ENCODE data around the gene SUN2. TPM values are rescaled to one million over a fixed set of nuclear protein-coding genes. Genes with fewer than 3 reads are reported as not detected.
A peak's percentile ranks its signal among the peaks of the same experiment; 100 is the strongest.

Gene SUN2
- total and polyA plus RNA-seq, 11 donors = 41.3 to 405 (median 125) TPM

GRCh38 chr22:38735126-38735464, 20.7 kb downstream of the SUN2 start:
- intact Hi-C loops (cut with DNase I) = no loop called here

GRCh38 chr22:38734421-38735100, 21.2 kb downstream of the SUN2 start:
- H3K4me1 ChIP-seq = peaks cover 0 to 48% (median 29%) of the 10 kb centered on the region in 12 donors
- 91 to 95% (median 92%) methylated on average over 11 to 13 of the region's 13 CpGs for WGBS, 4 donors
- H3K27me3 ChIP-seq = no peaks in the 10 kb centered on the region
- no peak overlapping the region for H3K4me3 ChIP-seq
- ATAC-seq (no peak), DNase-seq (peak in 2 of 5 donors; percentile 10 to 40)
- peak overlapping the region in 11 of 12 donors; percentile 44 to 88 (median 71) for H3K27ac ChIP-seq
- TF ChIP-seq POLR2A (IDR thresholded peaks at IDR 0.05) = no peak
- TF ChIP-seq, protein P1, sequence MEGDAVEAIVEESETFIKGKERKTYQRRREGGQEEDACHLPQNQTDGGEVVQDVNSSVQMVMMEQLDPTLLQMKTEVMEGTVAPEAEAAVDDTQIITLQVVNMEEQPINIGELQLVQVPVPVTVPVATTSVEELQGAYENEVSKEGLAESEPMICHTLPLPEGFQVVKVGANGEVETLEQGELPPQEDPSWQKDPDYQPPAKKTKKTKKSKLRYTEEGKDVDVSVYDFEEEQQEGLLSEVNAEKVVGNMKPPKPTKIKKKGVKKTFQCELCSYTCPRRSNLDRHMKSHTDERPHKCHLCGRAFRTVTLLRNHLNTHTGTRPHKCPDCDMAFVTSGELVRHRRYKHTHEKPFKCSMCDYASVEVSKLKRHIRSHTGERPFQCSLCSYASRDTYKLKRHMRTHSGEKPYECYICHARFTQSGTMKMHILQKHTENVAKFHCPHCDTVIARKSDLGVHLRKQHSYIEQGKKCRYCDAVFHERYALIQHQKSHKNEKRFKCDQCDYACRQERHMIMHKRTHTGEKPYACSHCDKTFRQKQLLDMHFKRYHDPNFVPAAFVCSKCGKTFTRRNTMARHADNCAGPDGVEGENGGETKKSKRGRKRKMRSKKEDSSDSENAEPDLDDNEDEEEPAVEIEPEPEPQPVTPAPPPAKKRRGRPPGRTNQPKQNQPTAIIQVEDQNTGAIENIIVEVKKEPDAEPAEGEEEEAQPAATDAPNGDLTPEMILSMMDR (IDR thresholded peaks at IDR 0.05) = no peak
- peaks cover 6 to 98% (median 73%) of the 10 kb centered on the region in 9 donors for H3K36me3 ChIP-seq
- no peaks in the 10 kb centered on the region for H3K9me3 ChIP-seq
- intact Hi-C loops (cut with DNase I) = no loop called here

More at GRCh38 chr22:38735126-38735464, 20.7 kb downstream of the SUN2 start:
- WGBS, 4 donors = 90 to 96% (median 93%) methylated on average over 5 to 7 of the region's 7 CpGs
- ATAC-seq (no peak), DNase-seq (peak in 2 of 5 donors; percentile 12 to 51)
- Histone ChIP-seq H3K9me3 (no peaks in the 10 kb centered on the region), H3K4me3 (no peak overlapping the region), H3K27ac (peak overlapping the region in 3 of 12 donors; percentile 74 to 88 (median 83)), H3K27me3 (no peaks in the 10 kb centered on the region), H3K4me1 (peaks cover 0 to 48% (median 29%) of the 10 kb centered on the region in 12 donors), H3K36me3 (peaks cover 6 to 98% (median 73%) of the 10 kb centered on the region in 9 donors)
- no peak for TF ChIP-seq POLR2A (IDR thresholded peaks at IDR 0.05)
- TF ChIP-seq, protein P1 (IDR thresholded peaks at IDR 0.05) = no peak

DNA sequence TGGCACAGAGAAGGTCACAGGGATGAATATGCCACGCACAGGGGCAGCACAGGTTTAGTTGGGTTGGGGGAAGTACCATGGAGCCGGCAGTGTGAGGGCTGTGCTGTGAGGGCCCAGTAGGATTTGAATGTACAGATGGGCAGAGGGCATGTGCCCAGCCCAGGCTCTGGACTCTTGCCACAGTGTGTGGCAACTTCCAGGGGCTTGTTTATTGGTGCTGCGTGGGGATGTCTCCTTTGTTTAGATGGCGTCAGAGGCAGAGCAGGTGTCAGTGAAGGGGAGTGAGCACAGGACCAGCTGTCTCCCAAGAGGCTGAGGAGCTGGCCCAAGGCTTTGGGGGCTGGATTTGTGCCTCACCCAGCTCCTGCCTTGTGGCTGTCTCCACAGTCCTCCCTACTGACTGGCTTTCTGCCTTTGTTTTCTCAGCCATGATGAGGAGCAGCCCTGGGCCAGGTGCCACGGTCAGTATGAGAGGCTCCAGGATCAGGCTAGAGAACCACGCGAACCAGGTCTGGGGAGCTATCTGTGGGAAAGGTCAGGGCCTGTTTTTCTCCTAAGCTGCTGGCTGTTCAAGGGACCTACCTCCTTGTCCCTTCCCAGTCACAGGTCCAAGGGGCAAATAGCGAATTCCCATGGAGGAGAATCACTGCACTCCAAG, 21.9 kb downstream of the SUN2 start:
- intact Hi-C loops (cut with DNase I) = no loop called here
- DNase-seq (peak in 3 of 5 donors; percentile 66 to 77 (median 68)), ATAC-seq (peak; percentile 58 to 67 (median 64))
- TF ChIP-seq POLR2A (IDR thresholded peaks at IDR 0.05) = no peak
- TF ChIP-seq, protein P1 (IDR thresholded peaks at IDR 0.05) = no peak
- WGBS, 4 donors = 45 to 58% (median 53%) methylated on average over 7 to 8 of the region's 8 CpGs
- no peak overlapping the region for H3K4me3 ChIP-seq
- peaks cover 3 to 98% (median 73%) of the 10 kb centered on the region in 9 donors for H3K36me3 ChIP-seq
- peaks cover 0 to 48% (median 30%) of the 10 kb centered on the region in 12 donors for H3K4me1 ChIP-seq
- H3K27me3 ChIP-seq = no peaks in the 10 kb centered on the region
- H3K9me3 ChIP-seq = no peaks in the 10 kb centered on the region
- peak overlapping the region; percentile 41 to 88 (median 66) for H3K27ac ChIP-seq

GRCh38 chr22:38733329-38733723, 22.5 kb downstream of the SUN2 start:
- H3K9me3 ChIP-seq = no peaks in the 10 kb centered on the region
- H3K4me3 ChIP-seq = no peak overlapping the region
- H3K27ac ChIP-seq = peak overlapping the region; percentile 13 to 88 (median 66)
- peaks cover 2 to 98% (median 73%) of the 10 kb centered on the region in 9 donors for H3K36me3 ChIP-seq
- no peaks in the 10 kb centered on the region for H3K27me3 ChIP-seq
- intact Hi-C loops (cut with DNase I) = no loop called here
- no peak for TF ChIP-seq POLR2A (IDR thresholded peaks at IDR 0.05)
- TF ChIP-seq, protein P1 (IDR thresholded peaks at IDR 0.05) = peak; percentile 56 to 74 (median 62)
- peak; percentile 38 to 54 (median 44) for ATAC-seq
- 31 to 60% (median 39%) methylated on average over 2 to 4 of the region's 4 CpGs for WGBS, 4 donors
- peak in 2 of 5 donors; percentile 60 to 75 for DNase-seq
- H3K4me1 ChIP-seq = peaks cover 0 to 51% (median 32%) of the 10 kb centered on the region in 12 donors
